ENCODE measurements around the gene FSIP1. TPM values are rescaled to one million over a fixed set of nuclear protein-coding genes. Genes with fewer than 3 reads are reported as not detected.

Gene FSIP1
- total RNA-seq, 1 donor from 2014 or later = 0.53 TPM

GRCh38 chr15:39639037-39639436 lies 143.6 kb downstream of the FSIP1 start:
- H3K36me3 Mint-ChIP-seq (ENCODE audit: low read depth) = no peaks in the 10 kb centered on the region
- no peaks in the 10 kb centered on the region for H3K9me3 Mint-ChIP-seq
- H3K4me3 Mint-ChIP-seq = no peak overlapping the region
- ChIA-PET CTCF (no interaction called here), POLR2A (no interaction called here)
- ATAC-seq (ENCODE audit: low read depth) (no peak), DNase-seq (no peak)
- H3K27me3 Mint-ChIP-seq = peaks cover 5% of the 10 kb centered on the region
- no peak overlapping the region for H3K27ac Mint-ChIP-seq
- intact Hi-C loops (cut with micrococcal nuclease) = no loop called here
- no peaks in the 10 kb centered on the region for H3K4me1 Mint-ChIP-seq
- no peak for TF ChIP-seq CTCF (IDR thresholded peaks at IDR 0.05)

GRCh38 chr15:39638041-39638440 lies 144.6 kb downstream of the FSIP1 start:
- no peak overlapping the region for H3K27ac Mint-ChIP-seq
- no peaks in the 10 kb centered on the region for H3K9me3 Mint-ChIP-seq
- no peak for ATAC-seq (ENCODE audit: low read depth)
- no peaks in the 10 kb centered on the region for H3K36me3 Mint-ChIP-seq (ENCODE audit: low read depth)
- H3K4me3 Mint-ChIP-seq = no peak overlapping the region
- no peak for DNase-seq
- intact Hi-C loops (cut with micrococcal nuclease) = no loop called here
- no peak for TF ChIP-seq CTCF (IDR thresholded peaks at IDR 0.05)
- ChIA-PET POLR2A (no interaction called here), CTCF (no interaction called here)
- no peaks in the 10 kb centered on the region for H3K4me1 Mint-ChIP-seq
- H3K27me3 Mint-ChIP-seq = peaks cover 5% of the 10 kb centered on the region

GRCh38 chr15:39631357-39631756 lies 151.3 kb downstream of the FSIP1 start:
- Mint-ChIP-seq H3K4me3 (no peak overlapping the region), H3K4me1 (no peaks in the 10 kb centered on the region), H3K36me3 (ENCODE audit: low read depth) (no peaks in the 10 kb centered on the region), H3K27me3 (no peaks in the 10 kb centered on the region), H3K27ac (no peak overlapping the region), H3K9me3 (no peaks in the 10 kb centered on the region)
- TF ChIP-seq CTCF (IDR thresholded peaks at IDR 0.05) = no peak
- CTCF ChIA-PET = no interaction called here
- intact Hi-C loops (cut with micrococcal nuclease) = no loop called here
- POLR2A ChIA-PET = no interaction called here
- no peak for ATAC-seq (ENCODE audit: low read depth)
- no peak for DNase-seq

GRCh38 chr15:39629906-39630305 lies 152.7 kb downstream of the FSIP1 start:
- TF ChIP-seq CTCF (IDR thresholded peaks at IDR 0.05) = no peak
- Mint-ChIP-seq H3K27ac (no peak overlapping the region), H3K36me3 (ENCODE audit: low read depth) (no peaks in the 10 kb centered on the region), H3K27me3 (no peaks in the 10 kb centered on the region), H3K4me3 (no peak overlapping the region), H3K9me3 (no peaks in the 10 kb centered on the region), H3K4me1 (no peaks in the 10 kb centered on the region)
- POLR2A ChIA-PET = no interaction called here
- CTCF ChIA-PET = no interaction called here
- DNase-seq = no peak
- ATAC-seq (ENCODE audit: low read depth) = no peak
- intact Hi-C loops (cut with micrococcal nuclease) = no loop called here

- Mint-ChIP-seq H3K4me1 (no peaks in the 10 kb centered on the region), H3K4me3 (no peak overlapping the region), H3K36me3 (ENCODE audit: low read depth) (no peaks in the 10 kb centered on the region), H3K9me3 (no peaks in the 10 kb centered on the region), H3K27me3 (no peaks in the 10 kb centered on the region), H3K27ac (no peak overlapping the region)
- intact Hi-C loops (cut with micrococcal nuclease) = no loop called here
- no peak for ATAC-seq (ENCODE audit: low read depth)
- DNase-seq = no peak
- CTCF ChIA-PET = no interaction called here
- POLR2A ChIA-PET = no interaction called here
- TF ChIP-seq CTCF (IDR thresholded peaks at IDR 0.05) = no peak
These were observed 153.3 kb downstream of the FSIP1 start for GRCh38 chr15:39629371-39629770.
